ENCODE data around the gene FAM227B.

Gene FAM227B

GRCh38 chr15:49441356-49441755 is 179.3 kb downstream of the FAM227B start:
- no peaks in the 10 kb centered on the region for H3F3A ChIP-seq (ENCODE audit: low read depth)

GRCh38 chr15:49439678-49440395 is 180.8 kb downstream of the FAM227B start:
- Histone ChIP-seq H4K20me1 (ENCODE audit: insufficient read depth, low read length, poor library complexity, severe bottlenecking) (no peaks in the 10 kb centered on the region), H3K4me2 (ENCODE audit: low read depth, low read length, poor library complexity, severe bottlenecking) (peak overlapping the region; percentile 43), H3K4me1 (ENCODE audit: insufficient read depth, low read length, poor library complexity, severe bottlenecking) (peaks cover 27% of the 10 kb centered on the region), H3K9me2 (replicated peaks; ENCODE audit: low read depth, low read length) (no peaks in the 10 kb centered on the region), H3K4me3 (ENCODE audit: low read length, poor library complexity, severe bottlenecking) (peak overlapping the region; percentile 21), H3K9me3 (ENCODE audit: insufficient read depth, low read depth, low read length) (no peaks in the 10 kb centered on the region), H3K79me2 (ENCODE audit: insufficient read depth, low read length) (no peaks in the 10 kb centered on the region), H3F3A (ENCODE audit: low read depth) (no peaks in the 10 kb centered on the region), H3K27me3 (ENCODE audit: insufficient read depth, low read length, poor library complexity, severe bottlenecking) (no peaks in the 10 kb centered on the region), H3K9ac (ENCODE audit: low read depth, low read length, poor library complexity, severe bottlenecking) (peak overlapping the region; percentile 39), H3K36me3 (ENCODE audit: insufficient read depth, low read length) (no peaks in the 10 kb centered on the region), H2AFZ (ENCODE audit: low read length) (peak overlapping the region; percentile 83)
- TF ChIP-seq CTCF (conservative IDR thresholded peaks at IDR 0.05; ENCODE audit: low read length) = no peak
- no peak for TF ChIP-seq EZH2phosphoT487 (IDR thresholded peaks at IDR 0.05; ENCODE audit: borderline replicate concordance)

More at GRCh38 chr15:49441356-49441755, 179.3 kb downstream of the FAM227B start:
- Histone ChIP-seq H3K9me2 (replicated peaks; ENCODE audit: low read depth, low read length) (no peaks in the 10 kb centered on the region), H2AFZ (ENCODE audit: low read length) (peak overlapping the region; percentile 47; the same call in 1 of the 2 replicates), H3K27me3 (ENCODE audit: insufficient read depth, low read length, poor library complexity, severe bottlenecking) (no peaks in the 10 kb centered on the region), H3K9ac (ENCODE audit: low read depth, low read length, poor library complexity, severe bottlenecking) (no peak overlapping the region), H3K4me3 (ENCODE audit: low read length, poor library complexity, severe bottlenecking) (no peak overlapping the region), H3K4me1 (ENCODE audit: insufficient read depth, low read length, poor library complexity, severe bottlenecking) (peaks cover 27% of the 10 kb centered on the region), H3K4me2 (ENCODE audit: low read depth, low read length, poor library complexity, severe bottlenecking) (no peak overlapping the region), H3K79me2 (ENCODE audit: insufficient read depth, low read length) (no peaks in the 10 kb centered on the region), H3K36me3 (ENCODE audit: insufficient read depth, low read length) (no peaks in the 10 kb centered on the region), H3K9me3 (ENCODE audit: insufficient read depth, low read depth, low read length) (no peaks in the 10 kb centered on the region), H4K20me1 (ENCODE audit: insufficient read depth, low read length, poor library complexity, severe bottlenecking) (no peaks in the 10 kb centered on the region)
- TF ChIP-seq CTCF (conservative IDR thresholded peaks at IDR 0.05; ENCODE audit: low read length) (no peak), EZH2phosphoT487 (IDR thresholded peaks at IDR 0.05; ENCODE audit: borderline replicate concordance) (no peak)

- TF ChIP-seq CTCF (conservative IDR thresholded peaks at IDR 0.05; ENCODE audit: low read length) (no peak), EZH2phosphoT487 (IDR thresholded peaks at IDR 0.05; ENCODE audit: borderline replicate concordance) (no peak)
- H3K9me3 ChIP-seq (ENCODE audit: insufficient read depth, low read depth, low read length) = no peaks in the 10 kb centered on the region
- H3K9me2 ChIP-seq (replicated peaks; ENCODE audit: low read depth, low read length) = no peaks in the 10 kb centered on the region
- no peaks in the 10 kb centered on the region for H3F3A ChIP-seq (ENCODE audit: low read depth)
- no peaks in the 10 kb centered on the region for H3K79me2 ChIP-seq (ENCODE audit: insufficient read depth, low read length)
- H3K4me2 ChIP-seq (ENCODE audit: low read depth, low read length, poor library complexity, severe bottlenecking) = peak overlapping the region; percentile 43
- H3K27me3 ChIP-seq (ENCODE audit: insufficient read depth, low read length, poor library complexity, severe bottlenecking) = no peaks in the 10 kb centered on the region
- peaks cover 27% of the 10 kb centered on the region for H3K4me1 ChIP-seq (ENCODE audit: insufficient read depth, low read length, poor library complexity, severe bottlenecking)
- H3K4me3 ChIP-seq (ENCODE audit: low read length, poor library complexity, severe bottlenecking) = peak overlapping the region; percentile 21
- H4K20me1 ChIP-seq (ENCODE audit: insufficient read depth, low read length, poor library complexity, severe bottlenecking) = no peaks in the 10 kb centered on the region
- H3K9ac ChIP-seq (ENCODE audit: low read depth, low read length, poor library complexity, severe bottlenecking) = peak overlapping the region; percentile 39
- H3K36me3 ChIP-seq (ENCODE audit: insufficient read depth, low read length) = no peaks in the 10 kb centered on the region
- H2AFZ ChIP-seq (ENCODE audit: low read length) = peak overlapping the region; percentile 83
These were observed 181.5 kb downstream of the FAM227B start for GRCh38 chr15:49438962-49439631.

All from Loucy (cell line).